A549 (cell line): Measurements from ENCODE around the gene EXTL1.

Source experiments
- EP300 ChIP-seq, 2 experiments: fragments of >200 bp; sonication (Bioruptor Twin); formaldehyde crosslinking; IDR thresholded peaks; 2 replicates in 1 of 2; 3 replicates in 1 of 2; pipeline ENCODE4 v1.6.1; 2016 to 2017
- JUNB ChIP-seq: fragments of >200 bp; sonication (Bioruptor Twin); formaldehyde crosslinking; IDR thresholded peaks from 2 replicates; pipeline ENCODE4 v1.6.1; 2016
- MYC ChIP-seq: IDR thresholded peaks from 2 replicates; pipeline ENCODE4 v1.6.1; 2012; ENCODE audit warnings: mild to moderate bottlenecking, inconsistent platforms, low read length, improper control_type of control experiment, borderline replicate concordance
- POLR2A ChIP-seq: IDR thresholded peaks from 2 replicates; pipeline ENCODE4 v1.6.1; 2012; ENCODE audit warnings: mild to moderate bottlenecking, low read length
- RCOR1 ChIP-seq: fragments of 150-350 bp; IDR thresholded peaks from 2 replicates; pipeline ENCODE4 v1.6.1; 2014; ENCODE audit warnings: antibody characterized with exemption, low read length, low read depth
- TP53 ChIP-seq: fragments of 250-450 bp; sonication (Bioruptor Pico); IDR thresholded peaks from 2 replicates; pipeline ENCODE4 v1.5.0; 2021; ENCODE audit warnings: mild to moderate bottlenecking, moderate library complexity
- TF ChIP-seq, protein P1 (sequence below): fragments of >200 bp; sonication (Bioruptor Twin); formaldehyde crosslinking; IDR thresholded peaks from 3 replicates; pipeline ENCODE4 v1.5.1; 2016
- TF ChIP-seq, protein P2 (sequence below): fragments of 450-650 bp; IDR thresholded peaks from 2 replicates; pipeline ENCODE4 v1.6.1; 2014; ENCODE audit warnings: antibody characterized with exemption
- TF ChIP-seq, protein P3 (sequence below): IDR thresholded peaks from 2 replicates; pipeline ENCODE4 v1.6.1; 2012; ENCODE audit warnings: low read depth, borderline replicate concordance
- TF ChIP-seq, protein P4 (sequence below): fragments of 250-450 bp; sonication (Bioruptor Pico); IDR thresholded peaks from 2 replicates; pipeline ENCODE4 v1.5.0; 2021; ENCODE audit warnings: mild to moderate bottlenecking, moderate library complexity, borderline replicate concordance

DNA sequence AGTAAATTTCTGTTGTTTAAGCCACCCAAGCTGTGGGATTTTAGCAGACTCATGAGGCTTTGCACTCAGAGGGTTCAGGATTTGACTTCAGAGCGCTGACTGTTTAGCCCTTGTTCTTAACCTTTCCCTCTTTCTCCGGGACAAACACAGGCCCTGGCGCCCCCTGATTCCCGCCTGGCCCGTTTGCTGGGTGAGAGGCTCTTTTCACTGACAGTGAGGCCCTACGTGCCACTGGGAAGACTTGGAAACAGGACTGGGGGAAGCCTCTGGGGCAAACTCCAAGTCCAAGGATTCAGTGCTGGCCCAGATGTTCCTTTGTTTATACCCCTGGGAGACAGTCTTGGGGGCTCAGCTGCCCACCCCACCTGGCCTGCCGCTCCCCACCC, 57.6 kb downstream of the EXTL1 start:
- TF ChIP-seq POLR2A (no peak), EP300 (IDR thresholded peaks at IDR 0.05) (no peak), RCOR1 (no peak), MYC (no peak), TP53 (no peak), JUNB (no peak)
- TF ChIP-seq, protein P1, sequence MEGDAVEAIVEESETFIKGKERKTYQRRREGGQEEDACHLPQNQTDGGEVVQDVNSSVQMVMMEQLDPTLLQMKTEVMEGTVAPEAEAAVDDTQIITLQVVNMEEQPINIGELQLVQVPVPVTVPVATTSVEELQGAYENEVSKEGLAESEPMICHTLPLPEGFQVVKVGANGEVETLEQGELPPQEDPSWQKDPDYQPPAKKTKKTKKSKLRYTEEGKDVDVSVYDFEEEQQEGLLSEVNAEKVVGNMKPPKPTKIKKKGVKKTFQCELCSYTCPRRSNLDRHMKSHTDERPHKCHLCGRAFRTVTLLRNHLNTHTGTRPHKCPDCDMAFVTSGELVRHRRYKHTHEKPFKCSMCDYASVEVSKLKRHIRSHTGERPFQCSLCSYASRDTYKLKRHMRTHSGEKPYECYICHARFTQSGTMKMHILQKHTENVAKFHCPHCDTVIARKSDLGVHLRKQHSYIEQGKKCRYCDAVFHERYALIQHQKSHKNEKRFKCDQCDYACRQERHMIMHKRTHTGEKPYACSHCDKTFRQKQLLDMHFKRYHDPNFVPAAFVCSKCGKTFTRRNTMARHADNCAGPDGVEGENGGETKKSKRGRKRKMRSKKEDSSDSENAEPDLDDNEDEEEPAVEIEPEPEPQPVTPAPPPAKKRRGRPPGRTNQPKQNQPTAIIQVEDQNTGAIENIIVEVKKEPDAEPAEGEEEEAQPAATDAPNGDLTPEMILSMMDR = no peak
- TF ChIP-seq, protein P2, sequence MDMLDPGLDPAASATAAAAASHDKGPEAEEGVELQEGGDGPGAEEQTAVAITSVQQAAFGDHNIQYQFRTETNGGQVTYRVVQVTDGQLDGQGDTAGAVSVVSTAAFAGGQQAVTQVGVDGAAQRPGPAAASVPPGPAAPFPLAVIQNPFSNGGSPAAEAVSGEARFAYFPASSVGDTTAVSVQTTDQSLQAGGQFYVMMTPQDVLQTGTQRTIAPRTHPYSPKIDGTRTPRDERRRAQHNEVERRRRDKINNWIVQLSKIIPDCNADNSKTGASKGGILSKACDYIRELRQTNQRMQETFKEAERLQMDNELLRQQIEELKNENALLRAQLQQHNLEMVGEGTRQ = no peak
- TF ChIP-seq, protein P3, sequence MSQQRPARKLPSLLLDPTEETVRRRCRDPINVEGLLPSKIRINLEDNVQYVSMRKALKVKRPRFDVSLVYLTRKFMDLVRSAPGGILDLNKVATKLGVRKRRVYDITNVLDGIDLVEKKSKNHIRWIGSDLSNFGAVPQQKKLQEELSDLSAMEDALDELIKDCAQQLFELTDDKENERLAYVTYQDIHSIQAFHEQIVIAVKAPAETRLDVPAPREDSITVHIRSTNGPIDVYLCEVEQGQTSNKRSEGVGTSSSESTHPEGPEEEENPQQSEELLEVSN = no peak
- TF ChIP-seq, protein P4, sequence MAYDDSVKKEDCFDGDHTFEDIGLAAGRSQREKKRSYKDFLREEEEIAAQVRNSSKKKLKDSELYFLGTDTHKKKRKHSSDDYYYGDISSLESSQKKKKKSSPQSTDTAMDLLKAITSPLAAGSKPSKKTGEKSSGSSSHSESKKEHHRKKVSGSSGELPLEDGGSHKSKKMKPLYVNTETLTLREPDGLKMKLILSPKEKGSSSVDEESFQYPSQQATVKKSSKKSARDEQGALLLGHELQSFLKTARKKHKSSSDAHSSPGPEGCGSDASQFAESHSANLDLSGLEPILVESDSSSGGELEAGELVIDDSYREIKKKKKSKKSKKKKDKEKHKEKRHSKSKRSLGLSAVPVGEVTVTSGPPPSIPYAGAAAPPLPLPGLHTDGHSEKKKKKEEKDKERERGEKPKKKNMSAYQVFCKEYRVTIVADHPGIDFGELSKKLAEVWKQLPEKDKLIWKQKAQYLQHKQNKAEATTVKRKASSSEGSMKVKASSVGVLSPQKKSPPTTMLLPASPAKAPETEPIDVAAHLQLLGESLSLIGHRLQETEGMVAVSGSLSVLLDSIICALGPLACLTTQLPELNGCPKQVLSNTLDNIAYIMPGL (CRISPR knock-in tag) = no peak
